Measurements from ENCODE around the gene NDST1.

The NDST1 gene

GRCh38 chr5:150584556-150585335 is 76.8 kb downstream of the NDST1 start:
- Histone ChIP-seq H3K27ac (replicated peaks) (no peak overlapping the region), H3K4me3 (replicated peaks; ENCODE audit: insufficient read depth, low read length) (no peak overlapping the region), H3K27me3 (ENCODE audit: insufficient read depth, poor library complexity, severe bottlenecking) (no peaks in the 10 kb centered on the region)
- TF ChIP-seq GABPA (IDR thresholded peaks at IDR 0.05; ENCODE audit: low read depth) (no peak), REST (IDR thresholded peaks at IDR 0.05; ENCODE audit: insufficient replicate concordance, low read depth) (no peak), CTCF (IDR thresholded peaks at IDR 0.05; ENCODE audit: insufficient read depth, low read length) (no peak), POLR2AphosphoS5 (IDR thresholded peaks at IDR 0.05; ENCODE audit: low read depth) (no peak), SPI1 (IDR thresholded peaks at IDR 0.05; ENCODE audit: borderline replicate concordance, low read depth) (no peak)
- DNase-seq (ENCODE audit: low read depth in 1 of 2, low spot score in 1 of 2) = no peak

GRCh38 chr5:150585781-150586341 is 77.9 kb downstream of the NDST1 start:
- Histone ChIP-seq H3K27ac (replicated peaks) (no peak overlapping the region), H3K27me3 (ENCODE audit: insufficient read depth, poor library complexity, severe bottlenecking) (no peaks in the 10 kb centered on the region), H3K4me3 (replicated peaks; ENCODE audit: insufficient read depth, low read length) (no peak overlapping the region)
- TF ChIP-seq GABPA (IDR thresholded peaks at IDR 0.05; ENCODE audit: low read depth) (no peak), REST (IDR thresholded peaks at IDR 0.05; ENCODE audit: insufficient replicate concordance, low read depth) (no peak), SPI1 (IDR thresholded peaks at IDR 0.05; ENCODE audit: borderline replicate concordance, low read depth) (no peak), CTCF (IDR thresholded peaks at IDR 0.05; ENCODE audit: insufficient read depth, low read length) (no peak)
- no peak for DNase-seq (ENCODE audit: low read depth in 1 of 2, low spot score in 1 of 2)

GRCh38 chr5:150587016-150587415 is 79.1 kb downstream of the NDST1 start:
- Histone ChIP-seq H3K4me3 (replicated peaks; ENCODE audit: insufficient read depth, low read length) (no peak overlapping the region), H3K27ac (replicated peaks) (no peak overlapping the region), H3K27me3 (ENCODE audit: insufficient read depth, poor library complexity, severe bottlenecking) (no peaks in the 10 kb centered on the region)
- no peak for DNase-seq (ENCODE audit: low read depth in 1 of 2, low spot score in 1 of 2)
- no peak for TF ChIP-seq GABPA (IDR thresholded peaks at IDR 0.05; ENCODE audit: low read depth)
- no peak for TF ChIP-seq SPI1 (IDR thresholded peaks at IDR 0.05; ENCODE audit: borderline replicate concordance, low read depth)
- no peak for TF ChIP-seq POLR2AphosphoS5 (IDR thresholded peaks at IDR 0.05; ENCODE audit: low read depth)
- TF ChIP-seq CTCF (IDR thresholded peaks at IDR 0.05; ENCODE audit: insufficient read depth, low read length) = no peak
- no peak for TF ChIP-seq REST (IDR thresholded peaks at IDR 0.05; ENCODE audit: insufficient replicate concordance, low read depth)

All from HL-60 (cell line).